Lower leg skin (tissue), 3 donors: ENCODE results near the gene EMB.

Experiments used
- POLR2A ChIP-seq, 2 donors: fragments of 450-650 bp; IDR thresholded peaks; one replicate each; pipeline ENCODE4 v1.6.1; 2016 to 2017; ENCODE audit warnings: antibody characterized with exemption in 2 of 2, mild to moderate bottlenecking in 1 of 2, moderate library complexity in 1 of 2
- TF ChIP-seq, protein P1 (sequence below), 3 donors: fragments of 450-650 bp; IDR thresholded peaks; one replicate each; pipeline ENCODE4 v1.5.1; 2016; ENCODE audit warnings: antibody characterized with exemption in 3 of 3, mild to moderate bottlenecking in 3 of 3, moderate library complexity in 2 of 3

DNA sequence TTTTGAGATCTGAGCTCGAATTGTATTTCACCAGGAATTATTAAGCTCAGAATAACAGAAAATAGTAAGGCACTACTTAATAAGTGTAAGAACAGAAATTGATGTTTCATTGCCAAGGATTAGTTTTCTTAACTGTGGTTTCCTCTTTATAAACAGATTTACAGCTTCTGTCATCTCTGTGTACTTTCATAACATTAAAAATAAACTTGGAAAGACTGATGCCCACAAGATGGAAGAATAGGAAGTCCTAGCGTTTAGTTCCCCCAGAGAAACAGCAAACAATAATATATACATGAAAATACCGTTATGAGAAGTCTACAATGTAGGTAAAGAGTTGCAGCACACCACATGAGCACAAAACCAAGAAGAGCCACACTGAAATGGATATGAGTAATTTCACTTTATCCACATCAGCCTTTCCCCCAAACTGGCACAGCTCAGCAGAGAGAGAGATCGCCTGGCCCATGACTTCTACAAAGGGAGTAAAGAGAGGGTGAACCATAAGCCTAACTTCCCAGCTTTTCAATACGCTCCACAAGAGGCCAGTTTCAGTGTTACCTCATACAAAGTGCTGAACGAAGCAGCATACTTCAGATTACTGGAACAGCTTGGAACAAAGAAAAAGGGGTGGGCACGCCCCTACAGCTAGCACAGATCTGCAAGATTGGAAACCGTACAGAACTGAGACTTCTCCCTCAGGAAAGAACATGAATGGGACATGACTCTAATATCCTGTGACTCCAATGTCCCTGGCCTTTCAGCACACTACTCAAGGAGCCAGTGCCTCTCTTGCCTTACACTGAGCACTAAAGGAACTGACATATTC is 75.4 kb downstream of the EMB start:
- TF ChIP-seq, protein P1, sequence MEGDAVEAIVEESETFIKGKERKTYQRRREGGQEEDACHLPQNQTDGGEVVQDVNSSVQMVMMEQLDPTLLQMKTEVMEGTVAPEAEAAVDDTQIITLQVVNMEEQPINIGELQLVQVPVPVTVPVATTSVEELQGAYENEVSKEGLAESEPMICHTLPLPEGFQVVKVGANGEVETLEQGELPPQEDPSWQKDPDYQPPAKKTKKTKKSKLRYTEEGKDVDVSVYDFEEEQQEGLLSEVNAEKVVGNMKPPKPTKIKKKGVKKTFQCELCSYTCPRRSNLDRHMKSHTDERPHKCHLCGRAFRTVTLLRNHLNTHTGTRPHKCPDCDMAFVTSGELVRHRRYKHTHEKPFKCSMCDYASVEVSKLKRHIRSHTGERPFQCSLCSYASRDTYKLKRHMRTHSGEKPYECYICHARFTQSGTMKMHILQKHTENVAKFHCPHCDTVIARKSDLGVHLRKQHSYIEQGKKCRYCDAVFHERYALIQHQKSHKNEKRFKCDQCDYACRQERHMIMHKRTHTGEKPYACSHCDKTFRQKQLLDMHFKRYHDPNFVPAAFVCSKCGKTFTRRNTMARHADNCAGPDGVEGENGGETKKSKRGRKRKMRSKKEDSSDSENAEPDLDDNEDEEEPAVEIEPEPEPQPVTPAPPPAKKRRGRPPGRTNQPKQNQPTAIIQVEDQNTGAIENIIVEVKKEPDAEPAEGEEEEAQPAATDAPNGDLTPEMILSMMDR (IDR thresholded peaks at IDR 0.05): no peak
- TF ChIP-seq POLR2A (IDR thresholded peaks at IDR 0.05): no peak
